ENCODE measurements around the gene ALX4.

DNA sequence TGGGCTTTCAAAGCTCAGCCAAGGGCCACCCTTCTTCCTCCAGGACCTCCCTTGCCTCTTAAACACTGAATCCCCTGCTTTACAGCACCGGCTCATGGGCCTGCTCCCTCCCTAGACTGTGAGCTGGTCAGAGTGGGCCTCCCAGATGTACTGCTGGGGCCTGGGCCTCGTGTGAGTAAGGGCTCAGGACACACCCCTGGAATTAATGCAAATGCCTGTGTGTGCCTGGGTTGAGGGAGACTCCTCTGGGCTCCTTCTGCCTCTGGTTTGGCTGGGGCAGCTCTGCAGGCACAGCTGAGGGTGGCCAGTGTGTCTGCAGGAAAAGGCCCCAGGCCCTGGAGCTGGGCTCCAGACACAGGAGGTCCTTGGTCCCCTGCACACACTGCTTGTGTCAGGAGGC lies 24.2 kb downstream of the ALX4 start:
- no peak for TF ChIP-seq FOXM1 (IDR thresholded peaks at IDR 0.05; ENCODE audit: borderline replicate concordance)
- no peak for TF ChIP-seq BHLHE40 (IDR thresholded peaks at IDR 0.05; ENCODE audit: borderline replicate concordance)
- no peak for TF ChIP-seq ELF4 (IDR thresholded peaks at IDR 0.05)
- no peak for TF ChIP-seq FOXK2 (IDR thresholded peaks at IDR 0.05)
- no peak for TF ChIP-seq L3MBTL2 (conservative IDR thresholded peaks at IDR 0.05)
- no peak for TF ChIP-seq SUZ12 (IDR thresholded peaks at IDR 0.05)
